NCI-H2227 (cell line): ENCODE data around the gene NPY1R.

ENCODE experiments used
- DNase-seq: peaks from one replicate; lab custom pipeline; 2025; ENCODE audit not compliant: unreplicated experiment; lab: John Stamatoyannopoulos, UW

Gene NPY1R

DNA sequence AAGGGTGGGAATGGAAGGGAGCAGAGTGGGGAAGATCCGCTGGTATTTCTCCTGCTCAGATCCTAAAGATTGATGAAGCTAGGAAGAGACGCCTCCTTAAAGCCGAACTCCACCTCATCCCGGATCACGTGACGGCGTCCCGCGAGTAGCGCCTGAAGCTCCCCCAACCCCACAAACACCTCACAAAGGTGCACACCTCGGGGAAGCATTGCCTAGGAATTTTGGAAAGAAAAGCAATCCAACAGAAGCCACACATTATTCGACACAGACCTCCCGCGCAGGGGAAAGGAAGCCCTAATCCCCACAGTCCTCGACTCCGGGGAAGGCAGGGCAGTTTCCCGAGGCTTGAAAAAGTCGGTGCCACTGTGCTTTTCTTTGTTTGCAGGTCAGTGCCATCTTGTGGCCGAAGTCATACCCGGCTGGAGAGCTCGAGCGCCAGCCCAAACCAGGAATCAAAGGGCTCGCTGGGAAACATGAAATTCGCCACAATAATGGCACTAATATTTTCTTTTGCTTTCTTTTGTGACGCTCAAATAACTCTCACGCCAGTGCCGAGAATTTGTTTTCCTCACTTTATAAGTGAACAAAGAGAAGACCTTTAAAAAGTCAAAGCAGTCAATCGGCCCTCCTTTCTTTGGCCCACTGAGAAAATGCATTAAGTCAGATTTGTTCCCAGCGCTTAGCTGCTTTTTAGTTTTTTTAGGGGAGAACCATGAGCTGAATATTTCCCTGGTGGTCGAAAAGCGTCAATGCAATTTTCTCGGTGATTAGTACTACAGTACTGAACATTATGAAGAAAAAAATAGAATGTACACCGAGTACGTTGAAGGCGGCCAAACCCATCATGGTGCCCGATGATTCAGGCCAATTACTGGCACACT lies at the start of gene NPY1R:
TSS of gene NPY1R (minus strand) at position 71 of the 881 bp plus-strand sequence. CDS start 6,042 bp downstream, outside the sequence.
- DNase-seq: peak; percentile 60

DNA sequence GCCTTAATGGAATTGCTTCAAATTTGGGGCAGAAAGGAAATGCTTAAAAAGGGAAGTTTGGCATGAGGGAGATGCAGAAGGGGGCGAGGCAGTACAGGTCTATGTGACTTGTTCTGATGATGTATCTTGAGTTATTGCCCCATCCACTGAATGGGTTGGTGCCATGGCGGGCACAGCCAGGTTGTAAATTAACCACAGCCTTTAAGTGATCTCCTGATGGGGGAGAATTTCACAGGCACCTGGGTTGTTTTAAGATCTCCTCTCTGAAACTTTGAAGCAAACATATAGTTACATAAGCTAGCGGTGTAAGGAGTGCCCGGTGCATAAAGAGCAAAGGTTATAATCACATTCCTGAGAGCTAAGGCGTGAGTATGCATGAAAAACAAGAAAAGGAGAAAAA lies 48.3 kb upstream of the NPY1R start:
- DNase-seq: no peak

DNA sequence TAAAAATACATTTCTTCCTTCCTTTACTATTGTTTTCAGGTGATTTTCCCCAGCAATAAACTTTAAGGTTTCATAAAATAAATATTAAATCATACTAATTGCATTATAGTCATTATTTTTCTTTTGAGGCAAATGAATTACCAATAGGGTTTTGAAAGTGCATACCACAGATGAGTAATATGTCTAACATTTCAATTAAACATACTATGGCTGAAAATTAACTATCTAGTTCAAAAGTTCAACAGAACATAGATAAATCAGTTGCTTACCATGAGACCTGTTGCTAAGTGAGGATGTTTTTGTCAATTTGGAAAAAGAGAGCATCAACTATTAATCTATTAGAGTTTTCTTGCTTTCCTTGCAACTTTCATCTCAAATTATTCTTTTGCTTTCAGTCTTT lies 46.3 kb upstream of the NPY1R start:
- no peak for DNase-seq

- DNase-seq: no peak
Measured at GRCh38 chr4:163372029-163372428, 39.6 kb upstream of the NPY1R start.

GRCh38 chr4:163367651-163368050 lies 35.3 kb upstream of the NPY1R start:
- DNase-seq: no peak

GRCh38 chr4:163356104-163356503 lies 23.7 kb upstream of the NPY1R start:
- DNase-seq: no peak

GRCh38 chr4:163353054-163353453 lies 20.7 kb upstream of the NPY1R start:
- no peak for DNase-seq

- no peak for DNase-seq
Measured at GRCh38 chr4:163350672-163351071, 18.3 kb upstream of the NPY1R start.

GRCh38 chr4:163344147-163345125 lies 12.0 kb upstream of the NPY1R start:
- no peak for DNase-seq

GRCh38 chr4:163343604-163344146 lies 11.3 kb upstream of the NPY1R start, which contains the start of gene NPY5R:
TSS of gene NPY5R (plus strand) at chr4:163343892. CDS start at chr4:163350274, 6,382 bp downstream.
- no peak for DNase-seq

DNA sequence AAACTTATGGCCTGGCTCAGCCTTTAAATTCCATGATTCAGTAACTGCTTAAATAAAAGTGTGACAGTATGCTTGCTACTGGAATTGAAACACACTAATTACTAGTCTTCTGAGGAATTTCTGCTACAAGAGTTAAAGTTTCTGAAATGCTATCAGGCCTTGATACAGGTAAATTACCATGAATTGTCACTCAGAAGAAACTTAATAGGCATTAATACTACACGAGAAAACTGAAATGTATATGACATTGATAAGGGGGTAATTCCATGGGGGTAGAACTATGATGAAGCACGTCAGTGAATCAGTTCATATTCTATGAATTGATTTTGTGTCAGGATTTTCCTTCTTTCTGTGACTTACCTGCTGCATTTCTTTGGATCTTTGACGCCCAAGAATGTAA lies 3.0 kb upstream of the NPY1R start:
- no peak for DNase-seq

- peak; percentile 9 for DNase-seq
Measured at GRCh38 chr4:163331629-163332376, 593 bp downstream of the NPY1R start.

- no peak for DNase-seq
Measured at GRCh38 chr4:163330916-163331628, 1.3 kb downstream of the NPY1R start.

GRCh38 chr4:163317110-163317509 lies 15.3 kb downstream of the NPY1R start:
- no peak for DNase-seq

- no peak for DNase-seq
Measured at GRCh38 chr4:163309466-163309865, 22.9 kb downstream of the NPY1R start.

- no peak for DNase-seq
Measured at GRCh38 chr4:163303069-163303468, 29.3 kb downstream of the NPY1R start.

- DNase-seq: no peak
Measured at GRCh38 chr4:163300445-163300844, 32.0 kb downstream of the NPY1R start.

DNA sequence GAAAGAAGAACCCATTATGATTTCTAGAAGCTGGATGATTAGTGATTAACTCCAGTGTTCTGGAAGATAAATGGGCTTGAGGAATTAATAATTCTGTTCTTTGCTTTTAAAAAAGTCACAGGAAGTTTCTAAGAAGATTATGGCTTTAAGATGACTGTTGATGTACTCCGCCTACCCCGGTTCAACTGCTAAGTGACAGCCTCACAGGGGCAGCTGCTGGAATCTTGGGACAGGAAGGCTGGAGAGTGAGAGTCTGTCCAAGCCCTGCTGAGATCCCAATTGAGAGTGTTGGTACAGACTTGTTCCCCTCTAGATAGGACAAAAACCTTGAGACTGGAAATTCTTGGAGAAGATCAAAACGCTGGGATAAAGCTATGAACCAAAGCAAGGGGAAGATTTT lies 37.3 kb downstream of the NPY1R start:
- no peak for DNase-seq

DNA sequence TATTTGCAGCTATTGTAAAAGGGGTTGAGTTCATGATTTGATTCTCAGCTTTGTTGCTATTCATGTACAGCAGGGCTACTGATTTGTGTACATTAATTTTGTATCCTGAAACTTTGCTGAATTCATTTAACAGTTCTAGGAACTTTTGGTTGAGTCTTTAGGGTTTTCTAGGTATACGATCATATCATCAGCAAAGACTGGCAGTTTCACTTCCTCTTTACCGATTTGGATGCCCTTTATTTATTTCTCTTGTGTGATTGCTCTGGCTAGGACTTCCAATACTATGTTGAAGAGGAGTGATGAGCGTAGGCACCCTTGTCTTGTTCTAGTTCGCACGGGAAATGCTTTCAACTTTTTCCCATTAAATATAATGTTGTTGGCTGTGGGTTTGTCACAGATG lies 48.1 kb downstream of the NPY1R start:
- no peak for DNase-seq
